ENCODE measurements around the gene NHSL2. TPM values are rescaled to one million over a fixed set of nuclear protein-coding genes. Genes with fewer than 3 reads are reported as not detected.
"Not testable (repeated sequence)": the region's sequence is repeated elsewhere in the genome, so short reads cannot be mapped to it uniquely, and the experiment has no call there.

NHSL2 gene
- total RNA-seq, result under 1 TPM; 0.10 to 0.31 TPM

DNA sequence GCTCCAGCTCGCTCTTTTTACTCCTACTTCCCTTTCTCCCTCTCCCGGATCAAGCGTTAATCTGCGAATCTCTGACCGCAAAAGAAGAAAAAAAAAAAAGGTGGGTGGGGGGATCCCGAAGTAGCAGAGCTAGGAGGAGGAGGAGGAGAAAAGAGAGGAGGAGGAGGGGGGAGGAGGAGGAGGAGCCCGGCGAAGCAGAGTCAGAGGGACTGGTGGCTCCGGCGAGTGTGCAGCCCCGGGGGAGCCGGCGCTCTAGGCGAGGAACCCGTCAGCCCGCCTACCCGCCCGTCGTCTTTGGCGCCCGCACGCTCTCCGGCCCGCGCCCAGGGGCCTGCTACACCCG lies at the start of gene NHSL2:
Gene NHSL2, plus strand, starts transcription at position 203 of the 343 bp plus-strand sequence.
- H3K9me3 Mint-ChIP-seq, result no peaks in the 10 kb centered on the region
- no peaks in the 10 kb centered on the region for H3K36me3 Mint-ChIP-seq
- H3K27ac Mint-ChIP-seq, result no peak within 1 kb of the TSS
- H3K27me3 Mint-ChIP-seq, result peaks cover 50% of the 10 kb centered on the region
- no peaks in the 10 kb centered on the region for H3K4me1 Mint-ChIP-seq
- no peak for DNase-seq
- peak within 1 kb of the TSS; percentile 54 for H3K4me3 Mint-ChIP-seq

DNA sequence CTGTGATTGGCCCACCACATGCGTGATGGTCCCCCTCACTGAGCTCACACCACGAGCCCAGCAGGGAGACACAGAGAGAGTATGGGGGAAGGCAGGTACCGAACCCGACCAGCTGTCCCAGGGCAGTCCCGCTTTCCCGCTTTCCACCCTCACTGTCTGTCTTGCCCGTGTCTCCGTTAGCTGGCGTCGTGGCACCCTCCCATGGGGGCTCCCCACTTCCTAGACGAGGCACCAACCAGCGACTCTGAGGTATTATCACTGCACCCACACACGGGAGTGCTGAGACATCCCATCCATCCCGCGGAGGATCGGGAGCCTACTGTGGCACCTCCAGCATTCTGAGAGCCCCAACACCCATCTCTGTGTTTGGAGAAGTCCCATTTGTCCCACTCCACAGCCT lies 43.0 kb upstream of the NHSL2 start:
- Mint-ChIP-seq H3K4me3 (no peak overlapping the region), H3K27ac (no peak overlapping the region), H3K4me1 (peaks cover 11% of the 10 kb centered on the region), H3K27me3 (peaks cover 38% of the 10 kb centered on the region), H3K36me3 (peaks cover 2% of the 10 kb centered on the region), H3K9me3 (no peaks in the 10 kb centered on the region)
- no peak for DNase-seq

DNA sequence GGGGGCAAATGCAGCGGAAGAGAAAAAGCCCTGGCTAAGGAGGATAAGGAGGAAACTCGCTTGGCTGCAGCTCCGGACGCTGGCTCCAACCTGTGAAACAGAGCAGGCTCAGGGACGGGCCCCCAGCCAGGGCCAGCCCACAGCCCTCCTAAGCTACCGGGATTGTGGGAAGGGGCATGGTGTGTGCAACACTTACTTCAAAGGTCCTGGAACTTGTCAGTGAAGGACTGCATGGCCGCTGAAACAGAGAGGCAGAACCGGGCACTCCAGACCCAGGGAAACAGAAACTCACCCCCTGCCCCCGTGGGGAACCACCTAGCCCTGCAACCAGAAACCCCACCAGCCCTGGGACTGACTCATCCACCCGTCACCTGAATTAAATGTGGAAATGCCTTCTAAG lies 41.1 kb upstream of the NHSL2 start:
- Mint-ChIP-seq H3K27me3 (peaks cover 31% of the 10 kb centered on the region), H3K4me1 (peaks cover 11% of the 10 kb centered on the region)
- H3K36me3 Mint-ChIP-seq, H3K4me3 Mint-ChIP-seq, DNase-seq, H3K27ac Mint-ChIP-seq, H3K9me3 Mint-ChIP-seq: not testable (repeated sequence)

DNA sequence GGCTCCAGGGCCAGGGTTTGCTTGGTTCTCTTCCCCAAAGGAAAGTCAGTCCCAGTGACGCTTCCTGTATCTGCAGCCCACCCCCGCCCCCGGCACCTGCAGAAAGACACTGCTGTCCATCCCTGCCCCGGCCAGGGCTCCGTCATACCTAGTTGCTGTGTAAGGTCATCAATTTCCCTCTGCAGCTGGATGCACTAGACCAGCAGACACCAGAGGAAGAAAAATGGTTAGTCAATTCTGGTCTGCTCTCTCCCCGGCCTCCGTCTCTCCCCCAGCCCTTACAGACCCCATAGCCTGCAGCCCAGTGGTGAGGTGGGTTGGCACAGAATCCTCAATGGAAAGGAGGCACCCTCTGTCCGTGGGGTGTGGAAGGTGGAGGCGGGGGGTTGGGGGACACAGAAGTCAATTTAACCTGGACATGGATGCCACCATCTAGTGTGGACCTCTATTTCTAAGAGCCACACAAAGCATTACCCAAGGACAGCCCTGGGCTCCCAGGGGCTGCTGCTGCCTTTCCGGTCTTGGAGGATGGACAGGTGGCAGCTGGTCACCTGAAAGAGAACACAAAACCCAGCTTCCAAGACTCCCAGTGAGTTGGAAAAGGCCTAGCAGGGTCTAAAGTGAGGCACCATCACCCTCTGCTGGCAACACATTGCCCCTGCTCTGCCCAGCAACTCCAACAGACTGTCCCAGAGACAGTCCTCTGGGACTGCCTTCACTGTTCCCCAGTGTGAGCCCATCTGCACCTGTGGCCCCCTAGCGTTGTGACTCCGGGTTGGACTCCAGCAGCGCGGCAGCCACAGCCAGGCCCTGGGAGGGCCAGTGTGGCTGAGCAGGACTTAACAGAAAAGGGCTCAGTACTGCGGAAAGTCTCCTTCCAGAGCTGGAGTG lies 40.2 kb upstream of the NHSL2 start:
- H3K36me3 Mint-ChIP-seq, result no peaks in the 10 kb centered on the region
- peaks cover 11% of the 10 kb centered on the region for H3K4me1 Mint-ChIP-seq
- DNase-seq, result peak; percentile 4
- H3K27me3 Mint-ChIP-seq, result peaks cover 23% of the 10 kb centered on the region
- no peaks in the 10 kb centered on the region for H3K9me3 Mint-ChIP-seq
- no peak overlapping the region for H3K27ac Mint-ChIP-seq
- H3K4me3 Mint-ChIP-seq, result no peak overlapping the region

DNA sequence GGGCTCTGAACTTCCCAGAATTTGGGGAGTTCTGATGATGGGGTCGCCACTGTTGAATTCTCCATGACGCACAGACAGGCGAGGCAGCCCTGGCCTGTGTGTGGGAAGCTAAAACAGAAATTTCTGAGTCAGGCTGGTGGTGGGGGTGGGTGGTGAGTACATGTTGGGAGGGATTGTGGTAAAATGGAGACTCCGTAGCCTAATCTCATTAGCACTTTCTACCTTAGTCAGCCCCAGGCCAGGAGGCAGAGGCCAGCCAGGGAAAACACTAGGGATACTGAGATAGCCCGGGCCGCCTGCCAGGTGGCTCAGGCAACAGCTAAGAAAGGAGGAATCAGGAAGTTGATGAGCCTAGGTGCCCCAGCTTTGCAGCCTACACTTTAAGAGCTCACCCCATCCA lies 39.3 kb upstream of the NHSL2 start:
- peaks cover 17% of the 10 kb centered on the region for H3K27me3 Mint-ChIP-seq
- no peak overlapping the region for H3K4me3 Mint-ChIP-seq
- no peak overlapping the region for H3K27ac Mint-ChIP-seq
- DNase-seq, result peak; percentile 3
- H3K36me3 Mint-ChIP-seq, result no peaks in the 10 kb centered on the region
- H3K9me3 Mint-ChIP-seq, result no peaks in the 10 kb centered on the region
- H3K4me1 Mint-ChIP-seq, result peaks cover 11% of the 10 kb centered on the region

DNA sequence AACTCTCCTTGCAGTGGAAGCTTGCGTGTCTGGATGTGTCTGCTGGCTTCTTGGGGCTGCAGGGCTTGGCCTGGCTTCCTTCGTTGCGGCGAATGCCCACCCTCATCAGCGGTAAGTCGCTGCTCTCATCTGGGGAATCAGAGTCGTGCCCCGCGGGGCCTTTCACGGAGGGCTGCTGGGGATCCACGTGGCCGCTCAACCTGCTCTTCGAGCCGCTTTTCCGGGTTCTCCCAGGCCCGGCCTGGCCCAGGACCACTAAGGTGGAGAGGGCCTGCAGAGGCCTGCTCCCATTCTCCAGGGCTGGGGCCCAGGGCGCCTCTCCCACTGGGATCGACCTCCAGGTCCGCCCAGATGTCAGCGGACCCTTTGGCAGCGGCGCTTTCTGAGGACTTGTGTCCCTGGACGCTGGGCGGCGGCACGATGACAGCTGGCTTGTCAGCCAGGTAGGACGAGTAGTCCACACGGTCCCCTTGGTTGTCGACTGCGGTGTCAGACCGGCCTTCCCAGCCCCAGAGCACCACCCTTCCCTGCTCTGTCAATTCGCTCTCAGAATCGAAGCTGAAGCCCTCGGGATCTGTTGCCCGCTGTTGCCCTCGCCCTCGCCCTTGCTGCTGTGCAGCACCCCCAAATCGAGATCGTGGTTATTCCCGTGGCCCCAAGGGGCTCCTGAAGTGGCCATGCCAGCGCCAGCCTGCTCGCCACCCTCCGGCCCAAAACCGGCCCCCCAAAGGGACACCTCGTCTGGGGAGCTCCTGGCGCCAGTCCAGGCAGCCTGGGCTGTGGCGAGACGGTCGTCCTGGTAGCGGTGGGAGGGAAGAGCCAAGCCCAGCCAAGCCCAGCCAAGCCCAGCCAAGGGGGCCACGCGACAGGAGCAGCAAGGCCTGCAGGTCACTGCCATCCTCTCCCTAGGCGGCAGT lies 37.8 kb upstream of the NHSL2 start:
- Mint-ChIP-seq H3K36me3 (no peaks in the 10 kb centered on the region), H3K9me3 (no peaks in the 10 kb centered on the region), H3K27me3 (peaks cover 15% of the 10 kb centered on the region), H3K27ac (no peak overlapping the region), H3K4me1 (peaks cover 11% of the 10 kb centered on the region), H3K4me3 (no peak overlapping the region)
- no peak for DNase-seq

DNA sequence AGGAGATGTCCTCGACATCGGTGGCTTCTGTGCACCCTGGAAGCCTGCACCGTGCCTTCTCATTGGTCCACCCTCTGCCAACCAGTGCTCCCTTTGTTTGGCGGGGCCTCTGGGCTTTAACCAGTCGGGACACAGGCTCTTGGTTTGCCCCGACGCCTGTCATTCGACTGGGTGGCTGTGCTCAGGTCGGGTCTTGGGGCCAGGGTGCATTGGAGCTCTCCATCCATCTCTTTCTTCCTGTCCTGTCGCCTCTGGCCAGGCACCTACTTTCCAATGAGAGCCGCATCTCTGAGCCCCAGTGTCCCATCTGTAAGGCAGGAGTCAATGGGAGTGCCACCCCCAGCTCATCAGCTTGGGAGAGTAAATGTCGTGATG lies 37.2 kb upstream of the NHSL2 start:
- Mint-ChIP-seq H3K36me3 (no peaks in the 10 kb centered on the region), H3K4me3 (no peak overlapping the region), H3K27ac (no peak overlapping the region), H3K27me3 (peaks cover 17% of the 10 kb centered on the region), H3K4me1 (peaks cover 11% of the 10 kb centered on the region), H3K9me3 (no peaks in the 10 kb centered on the region)
- no peak for DNase-seq

DNA sequence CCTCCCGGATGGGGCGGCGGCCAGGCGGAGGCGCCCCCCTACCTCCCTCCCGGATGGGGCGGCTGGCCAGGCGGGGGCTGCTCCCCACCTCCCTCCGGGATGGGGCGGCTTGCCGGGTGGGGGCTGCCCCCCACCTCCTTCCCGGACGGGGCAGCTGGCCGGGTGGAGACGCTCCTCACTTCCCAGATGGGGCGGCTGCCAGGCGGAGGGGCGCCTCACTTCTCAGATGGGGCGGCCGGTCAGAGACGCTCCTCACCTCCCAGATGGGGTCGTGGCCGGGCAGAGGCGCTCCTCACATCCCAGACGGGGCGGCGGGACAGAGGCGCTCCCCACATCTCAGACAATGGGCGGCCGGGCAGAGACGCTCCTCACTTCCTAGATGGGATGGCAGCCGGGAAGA lies 33.8 kb upstream of the NHSL2 start:
- not testable (repeated sequence) for H3K27ac Mint-ChIP-seq, H3K9me3 Mint-ChIP-seq, H3K4me1 Mint-ChIP-seq, H3K36me3 Mint-ChIP-seq, H3K4me3 Mint-ChIP-seq, DNase-seq
- H3K27me3 Mint-ChIP-seq, result peaks cover 21% of the 10 kb centered on the region

DNA sequence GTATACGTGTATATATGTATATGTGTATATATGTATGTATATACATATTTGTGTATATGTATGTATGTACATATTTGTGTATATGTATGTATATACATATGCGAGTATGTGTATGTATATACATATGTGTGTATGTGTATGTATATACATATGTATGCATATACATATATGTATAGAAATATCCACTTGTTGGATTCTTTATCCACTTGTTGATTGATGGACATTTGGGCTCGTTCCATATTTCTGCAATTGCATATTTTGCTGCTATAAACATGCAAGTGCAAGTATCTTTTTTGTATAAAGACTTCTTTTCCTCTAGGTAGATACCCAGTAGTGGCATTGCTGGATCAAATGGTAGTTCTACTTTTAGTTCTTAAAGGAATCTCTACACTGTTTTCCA lies 25.5 kb upstream of the NHSL2 start:
- DNase-seq, result no peak
- Mint-ChIP-seq H3K4me1 (no peaks in the 10 kb centered on the region), H3K9me3 (no peaks in the 10 kb centered on the region), H3K27ac (no peak overlapping the region), H3K36me3 (no peaks in the 10 kb centered on the region), H3K4me3 (no peak overlapping the region), H3K27me3 (peaks cover 15% of the 10 kb centered on the region)

DNA sequence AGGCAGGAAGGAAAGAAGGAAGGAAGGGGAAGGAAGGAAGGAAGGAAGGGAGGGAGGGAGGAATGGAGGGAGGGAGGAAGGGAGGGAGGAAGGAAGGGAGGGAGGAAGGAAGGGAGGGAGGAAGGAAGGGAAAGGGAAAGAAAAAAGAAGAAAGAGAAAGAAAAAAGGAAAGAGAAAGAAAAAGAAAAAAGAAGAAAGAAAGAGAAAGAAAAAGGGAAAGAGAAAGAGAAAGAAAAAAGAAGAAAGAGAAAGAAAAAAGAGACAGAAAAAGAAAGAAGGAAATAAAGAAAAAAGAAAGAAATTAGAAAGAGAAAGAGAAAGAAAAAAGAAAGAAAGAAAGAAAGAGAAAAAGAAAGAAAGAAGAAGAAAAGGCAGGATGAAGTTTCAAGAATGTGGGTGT lies 15.0 kb upstream of the NHSL2 start:
- no peaks in the 10 kb centered on the region for H3K36me3 Mint-ChIP-seq
- H3K4me1 Mint-ChIP-seq, result no peaks in the 10 kb centered on the region
- H3K9me3 Mint-ChIP-seq, result no peaks in the 10 kb centered on the region
- peaks cover 11% of the 10 kb centered on the region for H3K27me3 Mint-ChIP-seq
- DNase-seq, result no peak
- H3K4me3 Mint-ChIP-seq, result no peak overlapping the region
- H3K27ac Mint-ChIP-seq, result no peak overlapping the region

DNA sequence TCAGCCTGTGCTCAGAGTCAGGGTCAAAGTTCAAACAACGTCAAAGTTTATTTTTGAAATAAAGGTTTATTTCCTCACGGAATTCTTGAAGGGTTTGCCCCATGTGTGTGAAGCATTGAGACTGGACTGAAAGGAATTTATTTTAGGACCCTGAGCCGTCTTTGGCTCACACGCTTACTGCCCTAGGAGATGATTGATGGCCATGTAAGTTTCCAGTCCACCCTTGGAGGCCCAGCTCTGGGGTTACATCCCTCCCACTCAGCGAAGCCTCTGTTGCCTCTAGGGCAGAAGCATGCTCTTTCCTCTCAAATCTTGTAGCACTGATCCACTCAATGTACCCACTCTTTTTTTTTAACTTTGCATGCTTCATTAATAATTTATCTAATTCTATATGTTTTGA lies 4.5 kb upstream of the NHSL2 start:
- H3K27ac Mint-ChIP-seq, result no peak overlapping the region
- H3K4me1 Mint-ChIP-seq, result no peaks in the 10 kb centered on the region
- no peak overlapping the region for H3K4me3 Mint-ChIP-seq
- no peak for DNase-seq
- no peaks in the 10 kb centered on the region for H3K9me3 Mint-ChIP-seq
- peaks cover 34% of the 10 kb centered on the region for H3K27me3 Mint-ChIP-seq
- no peaks in the 10 kb centered on the region for H3K36me3 Mint-ChIP-seq

DNA sequence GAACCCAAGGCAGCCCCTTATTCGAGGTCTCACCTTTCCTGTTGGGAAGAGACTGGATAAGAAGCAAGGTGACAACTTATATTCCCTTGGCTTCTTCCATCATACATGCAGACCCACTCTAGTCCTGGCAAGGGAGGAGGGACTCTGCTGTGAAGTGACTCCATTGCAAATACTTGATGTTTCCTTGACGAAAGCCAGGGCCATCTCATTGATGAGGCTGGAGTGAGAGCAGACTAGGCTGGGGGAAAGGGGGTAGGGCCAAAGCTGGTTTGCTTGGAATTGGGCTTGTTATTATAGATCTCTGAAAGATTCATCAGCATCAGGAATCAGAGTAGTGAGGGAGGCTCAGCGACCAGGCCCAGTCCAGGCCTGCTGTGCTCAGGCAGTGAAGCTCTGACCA lies 2.3 kb upstream of the NHSL2 start:
- H3K36me3 Mint-ChIP-seq, result no peaks in the 10 kb centered on the region
- no peak overlapping the region for H3K27ac Mint-ChIP-seq
- H3K27me3 Mint-ChIP-seq, result peaks cover 42% of the 10 kb centered on the region
- H3K4me1 Mint-ChIP-seq, result no peaks in the 10 kb centered on the region
- no peak overlapping the region for H3K4me3 Mint-ChIP-seq
- DNase-seq, result no peak
- H3K9me3 Mint-ChIP-seq, result no peaks in the 10 kb centered on the region

DNA sequence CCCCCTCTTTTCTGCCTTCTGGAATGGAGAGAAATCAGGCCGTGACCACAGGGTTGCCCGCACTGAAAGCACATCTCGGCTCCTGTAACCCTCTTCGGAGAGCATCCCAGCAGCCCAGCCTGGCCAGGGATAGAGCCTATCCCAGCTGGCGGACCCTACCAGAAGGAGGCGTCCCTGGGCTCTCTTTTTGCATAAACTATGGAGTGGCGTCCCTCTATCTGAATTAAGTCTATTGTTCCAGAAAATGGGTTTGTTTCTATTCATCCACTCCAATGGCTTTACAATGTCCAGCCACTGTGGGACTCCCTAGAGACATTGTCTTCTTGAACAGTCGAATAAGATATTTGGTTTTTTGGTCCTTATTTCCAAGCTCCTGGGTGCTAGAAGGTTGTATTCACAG lies 689 bp upstream of the NHSL2 start:
- H3K9me3 Mint-ChIP-seq, result no peaks in the 10 kb centered on the region
- H3K4me1 Mint-ChIP-seq, result no peaks in the 10 kb centered on the region
- H3K36me3 Mint-ChIP-seq, result no peaks in the 10 kb centered on the region
- H3K4me3 Mint-ChIP-seq, result no peak overlapping the region
- no peak for DNase-seq
- H3K27ac Mint-ChIP-seq, result no peak overlapping the region
- H3K27me3 Mint-ChIP-seq, result peaks cover 50% of the 10 kb centered on the region

DNA sequence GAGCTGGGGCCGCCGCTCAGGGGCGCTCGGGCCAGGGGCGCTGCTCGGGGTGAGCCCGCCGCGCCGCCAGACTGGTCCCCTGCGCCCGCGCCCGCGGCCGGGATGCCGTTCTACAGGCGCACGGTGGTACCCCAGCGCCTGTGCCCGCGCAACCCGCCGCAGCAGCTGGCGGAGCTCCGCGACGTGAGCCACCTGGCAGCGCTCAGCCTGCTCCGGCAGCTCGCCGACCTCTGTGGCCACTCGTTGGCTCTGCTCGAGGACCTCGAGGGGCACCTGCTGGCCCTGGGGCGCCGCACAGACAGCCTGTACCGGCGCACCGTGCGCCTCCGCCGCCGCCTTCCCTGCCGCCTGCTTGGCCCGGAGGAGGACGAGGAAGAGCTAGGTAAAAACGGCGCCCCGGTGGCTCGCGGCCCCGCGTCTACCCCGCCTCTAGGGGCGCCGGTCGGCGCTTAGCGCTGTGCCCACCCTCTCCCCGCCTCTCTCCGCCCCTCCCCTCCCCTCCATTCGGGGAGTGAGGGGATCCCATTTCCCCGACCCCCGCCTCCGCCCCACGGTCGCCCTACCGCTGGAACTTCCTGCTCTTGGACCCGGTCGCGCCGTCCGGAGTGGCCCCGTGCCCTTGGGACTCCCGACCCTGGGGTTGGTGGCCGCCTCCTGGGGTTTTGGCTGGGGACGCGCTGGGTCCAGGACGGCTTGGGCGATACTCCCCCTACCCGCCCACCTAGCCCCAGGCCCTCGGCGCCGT lies 513 bp downstream of the NHSL2 start:
- DNase-seq, result peak; percentile 34
- Mint-ChIP-seq H3K27me3 (peaks cover 50% of the 10 kb centered on the region), H3K27ac (no peak overlapping the region), H3K36me3 (no peaks in the 10 kb centered on the region), H3K4me1 (no peaks in the 10 kb centered on the region), H3K4me3 (peak overlapping the region; percentile 29), H3K9me3 (no peaks in the 10 kb centered on the region)

DNA sequence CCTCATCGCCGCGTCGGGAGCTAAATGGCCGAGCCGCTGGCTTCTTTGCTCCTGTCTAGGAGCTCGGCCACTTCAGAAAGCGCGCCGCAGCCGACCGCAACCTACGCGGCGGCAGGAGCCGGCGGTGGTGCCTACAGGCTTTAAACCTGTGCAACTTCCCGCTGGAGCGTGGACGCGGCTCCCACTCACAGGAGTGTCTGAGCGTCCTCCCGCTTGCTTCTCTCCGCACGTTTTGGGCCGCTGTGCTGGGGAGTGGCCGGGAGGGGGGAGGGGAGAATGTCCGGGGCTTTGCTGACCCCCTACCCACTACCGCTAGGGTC lies 1.0 kb downstream of the NHSL2 start:
- DNase-seq, result no peak
- Mint-ChIP-seq H3K4me1 (no peaks in the 10 kb centered on the region), H3K27me3 (peaks cover 50% of the 10 kb centered on the region), H3K27ac (no peak overlapping the region), H3K36me3 (no peaks in the 10 kb centered on the region), H3K9me3 (no peaks in the 10 kb centered on the region), H3K4me3 (peak overlapping the region; percentile 29)

Measured in activated naive CD8-positive, alpha-beta T cell treated with anti-CD3 and anti-CD28 coated beads for 36 hours (primary cell).